ENCODE measurements around the gene KCNMA1. TPM values are rescaled to one million over a fixed set of nuclear protein-coding genes. Genes with fewer than 3 reads are reported as not detected.
"Not testable (repeated sequence)": the region's sequence is repeated elsewhere in the genome, so short reads cannot be mapped to it uniquely, and the experiment has no call there.

The KCNMA1 gene
- total RNA-seq, 1 donor from 2014 or later, result not detected

GRCh38 chr10:77586719-77587415 lies 50.7 kb downstream of the KCNMA1 start:
- peak in 1 of 2 donors; percentile 62 for DNase-seq (ENCODE audit: low read depth in 2 of 2)

- DNase-seq (ENCODE audit: low read depth in 2 of 2), result no peak
Observed at GRCh38 chr10:77584938-77585337, 52.7 kb downstream of the KCNMA1 start.

GRCh38 chr10:77583527-77583926 lies 54.1 kb downstream of the KCNMA1 start:
- no peak for DNase-seq (ENCODE audit: low read depth in 2 of 2)

- peak in 1 of 2 donors; percentile 66 for DNase-seq (ENCODE audit: low read depth in 2 of 2)
Observed at GRCh38 chr10:77582710-77583115, 54.9 kb downstream of the KCNMA1 start.

- no peak for DNase-seq (ENCODE audit: low read depth in 2 of 2)
Observed at GRCh38 chr10:77581738-77582137, 55.9 kb downstream of the KCNMA1 start.

- DNase-seq (ENCODE audit: low read depth in 2 of 2), result no peak
Observed at GRCh38 chr10:77580482-77580881, 57.1 kb downstream of the KCNMA1 start.

- peak in 1 of 2 donors; percentile 86 for DNase-seq (ENCODE audit: low read depth in 2 of 2)
Observed at GRCh38 chr10:77578583-77579227, 58.9 kb downstream of the KCNMA1 start.

GRCh38 chr10:77577666-77578229 lies 59.9 kb downstream of the KCNMA1 start:
- no peak for DNase-seq (ENCODE audit: low read depth in 2 of 2)

GRCh38 chr10:77576444-77577032 lies 61.1 kb downstream of the KCNMA1 start:
- no peak for DNase-seq (ENCODE audit: low read depth in 2 of 2)

GRCh38 chr10:77576007-77576367 lies 61.6 kb downstream of the KCNMA1 start:
- DNase-seq (ENCODE audit: low read depth in 2 of 2), result no peak

GRCh38 chr10:77575271-77576006 lies 62.2 kb downstream of the KCNMA1 start:
- no peak for DNase-seq (ENCODE audit: low read depth in 2 of 2)

- no peak for DNase-seq (ENCODE audit: low read depth in 2 of 2)
Observed at GRCh38 chr10:77574438-77574837, 63.2 kb downstream of the KCNMA1 start.

GRCh38 chr10:77572520-77572919 lies 65.1 kb downstream of the KCNMA1 start:
- not testable (repeated sequence) for DNase-seq (ENCODE audit: low read depth in 2 of 2)

GRCh38 chr10:77571490-77571889 lies 66.1 kb downstream of the KCNMA1 start:
- no peak for DNase-seq (ENCODE audit: low read depth in 2 of 2)

GRCh38 chr10:77566914-77567566 lies 70.6 kb downstream of the KCNMA1 start:
- no peak for DNase-seq (ENCODE audit: low read depth in 2 of 2)

- no peak for DNase-seq (ENCODE audit: low read depth in 2 of 2)
Observed at GRCh38 chr10:77566236-77566635, 71.4 kb downstream of the KCNMA1 start.

- no peak for DNase-seq (ENCODE audit: low read depth in 2 of 2)
Observed at GRCh38 chr10:77565590-77566023, 72.0 kb downstream of the KCNMA1 start.

GRCh38 chr10:77564731-77565589 lies 72.6 kb downstream of the KCNMA1 start:
- DNase-seq (ENCODE audit: low read depth in 2 of 2), result peak in 1 of 2 donors; percentile 28

GRCh38 chr10:77563638-77564270 lies 73.9 kb downstream of the KCNMA1 start:
- no peak for DNase-seq (ENCODE audit: low read depth in 2 of 2)

GRCh38 chr10:77562742-77563141 lies 74.9 kb downstream of the KCNMA1 start:
- DNase-seq (ENCODE audit: low read depth in 2 of 2), result no peak

Measured in lung microvascular endothelial cell (primary cell).